Choroid plexus epithelial cell (primary cell): Measurements from ENCODE around the gene ZG16.
"Not testable (repeated sequence)": the region's sequence is repeated elsewhere in the genome, so short reads cannot be mapped to it uniquely, and the experiment has no call there.

ENCODE experiments used
- DNase-seq: peaks from one replicate; pipeline ENCODE4 v3.0.0-alpha.2; 2010; ENCODE audit warnings: low read depth
- H3K4me3 ChIP-seq: 2 replicates; pipeline ENCODE4 v1.5.1; 2011; ENCODE audit warnings: low read depth, mild to moderate bottlenecking, control low read depth, low read length, moderate library complexity
- TF ChIP-seq, protein P1 (sequence below): conservative IDR thresholded peaks from 2 replicates; pipeline ENCODE4 v1.5.1; 2011; ENCODE audit warnings: low read depth, mild to moderate bottlenecking, control low read depth, inconsistent platforms, low read length, moderate library complexity

ZG16 gene

DNA sequence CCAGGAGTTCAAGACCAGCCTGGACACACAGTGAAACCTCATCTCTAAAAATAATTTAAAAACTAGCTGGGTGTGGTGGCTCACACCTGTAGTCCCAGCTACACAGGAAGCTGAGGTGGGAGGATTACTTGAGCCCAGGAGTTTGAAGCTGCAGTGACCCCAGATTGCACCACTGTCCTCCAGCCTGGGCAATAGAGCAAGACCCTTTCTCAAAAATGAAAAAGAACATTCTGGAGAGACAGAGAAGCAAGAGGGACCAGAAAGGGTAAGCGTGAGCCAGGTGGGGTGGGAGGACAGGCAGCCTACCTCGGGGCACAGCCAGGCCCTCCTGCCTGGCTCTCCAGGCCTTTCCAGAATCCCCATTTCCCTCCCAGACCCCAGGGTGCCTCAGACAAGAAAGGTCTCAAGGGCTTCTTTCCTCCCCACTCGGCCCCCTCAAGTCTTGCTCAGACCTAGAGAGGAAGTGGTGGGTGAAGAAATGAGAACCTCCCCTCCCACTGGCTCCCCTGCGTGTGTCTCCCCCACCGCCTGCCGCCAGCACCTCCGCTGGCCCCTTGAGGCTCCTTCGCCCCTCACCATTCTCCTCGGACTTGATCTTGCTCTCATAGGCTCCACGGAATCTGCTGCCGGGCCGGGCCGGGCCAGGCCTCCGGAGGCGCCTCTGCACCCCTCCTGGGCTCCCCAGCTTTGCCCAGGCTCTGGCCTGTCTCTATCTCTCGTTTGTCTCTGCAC is 32.8 kb upstream of the ZG16 start:
- DNase-seq: no peak
- TF ChIP-seq, protein P1, sequence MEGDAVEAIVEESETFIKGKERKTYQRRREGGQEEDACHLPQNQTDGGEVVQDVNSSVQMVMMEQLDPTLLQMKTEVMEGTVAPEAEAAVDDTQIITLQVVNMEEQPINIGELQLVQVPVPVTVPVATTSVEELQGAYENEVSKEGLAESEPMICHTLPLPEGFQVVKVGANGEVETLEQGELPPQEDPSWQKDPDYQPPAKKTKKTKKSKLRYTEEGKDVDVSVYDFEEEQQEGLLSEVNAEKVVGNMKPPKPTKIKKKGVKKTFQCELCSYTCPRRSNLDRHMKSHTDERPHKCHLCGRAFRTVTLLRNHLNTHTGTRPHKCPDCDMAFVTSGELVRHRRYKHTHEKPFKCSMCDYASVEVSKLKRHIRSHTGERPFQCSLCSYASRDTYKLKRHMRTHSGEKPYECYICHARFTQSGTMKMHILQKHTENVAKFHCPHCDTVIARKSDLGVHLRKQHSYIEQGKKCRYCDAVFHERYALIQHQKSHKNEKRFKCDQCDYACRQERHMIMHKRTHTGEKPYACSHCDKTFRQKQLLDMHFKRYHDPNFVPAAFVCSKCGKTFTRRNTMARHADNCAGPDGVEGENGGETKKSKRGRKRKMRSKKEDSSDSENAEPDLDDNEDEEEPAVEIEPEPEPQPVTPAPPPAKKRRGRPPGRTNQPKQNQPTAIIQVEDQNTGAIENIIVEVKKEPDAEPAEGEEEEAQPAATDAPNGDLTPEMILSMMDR: no peak
- H3K4me3 ChIP-seq: no peak overlapping the region

- DNase-seq: no peak
- no peak within 1 kb of the TSS for H3K4me3 ChIP-seq
- TF ChIP-seq, protein P1: no peak
Observed at GRCh38 chr16:29745853-29746345, 32.2 kb upstream of the ZG16 start, which contains the start of gene C16orf54. TSS of gene C16orf54 (minus strand) at chr16:29745990. CDS start at chr16:29744951, 1,039 bp downstream.

DNA sequence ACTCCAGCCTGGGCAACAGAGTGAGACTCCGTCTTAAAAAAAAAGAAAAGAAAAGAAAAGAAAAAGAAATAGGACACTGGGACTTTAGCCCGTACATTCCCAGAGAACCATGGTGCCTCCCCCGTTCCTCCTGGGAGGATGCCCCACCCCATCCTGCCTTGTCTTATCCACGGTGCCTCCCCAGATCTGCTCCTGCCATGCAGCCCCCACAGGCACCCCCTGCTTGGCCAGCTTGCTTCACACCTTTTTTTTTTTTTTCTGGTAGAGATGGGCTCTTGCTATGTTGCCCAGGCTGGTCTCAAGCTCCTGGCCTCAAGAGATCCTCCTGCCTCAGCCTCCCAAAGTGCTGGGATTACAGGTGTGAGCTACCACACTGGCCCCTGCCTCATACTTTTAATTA is 31.5 kb upstream of the ZG16 start:
- H3K4me3 ChIP-seq, DNase-seq: not testable (repeated sequence)

GRCh38 chr16:29747947-29748759 is 29.9 kb upstream of the ZG16 start:
- TF ChIP-seq, protein P1: no peak
- DNase-seq: no peak

DNA sequence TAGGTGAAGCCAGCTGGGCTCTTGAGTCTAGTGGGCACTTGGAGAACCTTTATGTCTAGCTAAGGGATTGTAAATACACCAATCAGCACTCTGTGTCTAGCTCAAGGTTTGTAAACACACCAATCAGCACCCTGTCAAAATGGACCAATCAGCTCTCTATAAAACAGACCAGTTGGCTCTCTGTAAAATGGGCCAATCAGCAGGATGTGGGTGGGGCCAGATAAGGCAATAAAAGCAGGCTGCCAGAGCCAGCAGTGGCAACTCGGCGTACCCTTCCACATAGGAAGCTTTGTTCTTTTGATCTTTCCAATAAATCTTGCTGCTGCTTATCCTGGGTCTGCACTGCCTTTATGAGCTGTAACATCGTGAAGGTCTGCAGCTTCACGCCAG is 29.3 kb upstream of the ZG16 start:
- not testable (repeated sequence) for DNase-seq, H3K4me3 ChIP-seq

More at GRCh38 chr16:29747947-29748759, 29.9 kb upstream of the ZG16 start:
- no peak overlapping the region for H3K4me3 ChIP-seq

DNA sequence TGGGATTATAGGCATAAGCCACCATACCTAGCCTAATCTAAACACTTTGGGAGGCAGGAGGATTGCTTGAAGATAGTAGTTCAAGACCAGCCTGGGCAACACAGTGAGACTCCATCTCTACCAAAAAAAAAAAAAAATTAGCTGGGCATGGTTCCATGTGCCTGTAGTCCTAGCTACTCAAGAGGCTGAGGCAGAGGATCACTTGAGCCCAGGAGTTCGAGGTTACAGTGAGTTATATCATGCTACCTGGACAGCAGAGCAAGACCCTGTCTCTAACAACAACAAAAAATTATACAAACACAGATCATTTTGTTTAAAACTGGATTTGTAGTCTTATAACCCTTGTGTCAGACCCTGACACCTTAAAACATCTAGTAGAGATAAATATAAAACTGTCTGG is 24.5 kb upstream of the ZG16 start:
- TF ChIP-seq, protein P1: no peak
- H3K4me3 ChIP-seq: no peak overlapping the region
- DNase-seq: no peak

DNA sequence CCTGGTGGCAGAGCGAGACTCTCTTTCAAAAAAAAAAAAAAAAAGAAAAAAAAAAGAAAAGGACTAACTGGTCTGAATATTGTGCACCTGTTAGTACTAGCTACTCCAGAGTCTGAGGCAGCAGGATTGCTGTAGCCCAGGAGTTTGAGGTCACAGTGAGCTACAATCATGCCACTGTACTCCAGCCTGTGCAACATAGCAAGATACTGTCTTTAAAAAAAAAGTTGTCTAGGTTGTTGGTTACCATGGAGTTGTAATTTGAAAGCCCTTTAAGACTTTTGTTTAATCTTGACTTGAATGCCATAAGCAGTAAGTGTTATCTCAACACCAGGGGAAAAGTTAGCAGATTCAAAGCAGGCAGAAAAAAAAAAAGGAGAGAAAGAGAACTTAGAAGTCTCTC is 21.4 kb upstream of the ZG16 start:
- TF ChIP-seq, protein P1: no peak
- no peak overlapping the region for H3K4me3 ChIP-seq
- peak; percentile 2 for DNase-seq

DNA sequence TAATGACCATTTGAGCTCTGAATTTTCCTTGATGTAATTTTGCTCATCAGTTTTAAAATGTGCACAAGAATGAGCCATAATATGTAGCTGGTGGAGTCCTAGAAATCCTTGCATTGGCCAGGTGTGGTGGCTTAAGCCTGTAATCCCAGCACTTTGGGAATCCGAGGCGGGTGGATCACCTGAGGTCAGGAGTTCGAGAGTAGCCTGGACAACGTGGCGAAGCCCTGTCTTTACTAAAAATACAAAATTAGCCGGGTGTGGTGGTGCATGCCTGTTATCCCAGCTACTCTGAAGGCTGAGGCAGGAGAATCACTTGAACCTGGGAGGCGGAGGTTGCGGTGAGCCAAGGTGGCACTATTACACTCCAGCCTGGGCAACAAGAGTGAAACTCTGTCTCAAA is 21.0 kb upstream of the ZG16 start:
- DNase-seq, H3K4me3 ChIP-seq: not testable (repeated sequence)
